Fibroblast of villous mesenchyme (primary cell): Measurements from ENCODE around the gene MRPL34. TPM values are rescaled to one million over a fixed set of nuclear protein-coding genes. Genes with fewer than 3 reads are reported as not detected.
A peak's percentile ranks its signal among the peaks of the same experiment; 100 is the strongest.

Experiments
- DNase-seq: peaks from one replicate; pipeline ENCODE4 v3.0.0-alpha.2; 2010; ENCODE audit warnings: low read depth
- H3K4me3 ChIP-seq: 2 replicates; pipeline ENCODE4 v1.5.1; 2011; ENCODE audit warnings: low read depth, mild to moderate bottlenecking, low read length
- total RNA-seq: library from RNA; depleted of rRNA; stranded (reverse); fragments of >200 nt; gene quantifications from 2 replicates; pipeline ENCODE4 v1.2.3, GENCODE V29; 2012
- TF ChIP-seq, protein P1 (sequence below): IDR thresholded peaks from 2 replicates; pipeline ENCODE4 v1.5.1; 2012; ENCODE audit warnings: low read depth, mild to moderate bottlenecking, low read length; ENCODE audit not compliant: insufficient read depth

The MRPL34 gene
- total RNA-seq, 1 donor = 29.8 TPM

DNA sequence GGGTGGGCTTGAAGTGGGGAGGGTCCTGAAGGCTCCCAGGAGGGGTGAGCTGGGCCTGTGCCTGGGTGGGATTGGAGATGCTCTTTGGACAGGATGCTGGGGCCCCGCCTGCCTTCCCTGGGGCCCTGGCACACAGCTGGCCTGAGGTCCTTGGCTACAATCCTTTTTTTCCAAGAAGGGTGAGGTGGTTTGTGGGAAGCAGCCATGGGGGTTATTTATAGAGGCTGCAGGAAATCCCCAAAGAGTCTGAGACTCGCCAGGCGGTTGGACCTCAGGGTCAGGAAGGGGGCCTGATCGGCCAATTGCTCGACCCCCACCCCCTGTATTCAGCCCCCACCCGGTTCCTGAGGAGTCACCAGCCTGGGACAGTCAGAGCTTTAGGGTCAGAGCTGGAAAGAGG, 41.7 kb downstream of the MRPL34 start:
- DNase-seq = no peak
- H3K4me3 ChIP-seq = no peak overlapping the region
- TF ChIP-seq, protein P1, sequence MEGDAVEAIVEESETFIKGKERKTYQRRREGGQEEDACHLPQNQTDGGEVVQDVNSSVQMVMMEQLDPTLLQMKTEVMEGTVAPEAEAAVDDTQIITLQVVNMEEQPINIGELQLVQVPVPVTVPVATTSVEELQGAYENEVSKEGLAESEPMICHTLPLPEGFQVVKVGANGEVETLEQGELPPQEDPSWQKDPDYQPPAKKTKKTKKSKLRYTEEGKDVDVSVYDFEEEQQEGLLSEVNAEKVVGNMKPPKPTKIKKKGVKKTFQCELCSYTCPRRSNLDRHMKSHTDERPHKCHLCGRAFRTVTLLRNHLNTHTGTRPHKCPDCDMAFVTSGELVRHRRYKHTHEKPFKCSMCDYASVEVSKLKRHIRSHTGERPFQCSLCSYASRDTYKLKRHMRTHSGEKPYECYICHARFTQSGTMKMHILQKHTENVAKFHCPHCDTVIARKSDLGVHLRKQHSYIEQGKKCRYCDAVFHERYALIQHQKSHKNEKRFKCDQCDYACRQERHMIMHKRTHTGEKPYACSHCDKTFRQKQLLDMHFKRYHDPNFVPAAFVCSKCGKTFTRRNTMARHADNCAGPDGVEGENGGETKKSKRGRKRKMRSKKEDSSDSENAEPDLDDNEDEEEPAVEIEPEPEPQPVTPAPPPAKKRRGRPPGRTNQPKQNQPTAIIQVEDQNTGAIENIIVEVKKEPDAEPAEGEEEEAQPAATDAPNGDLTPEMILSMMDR = no peak

DNA sequence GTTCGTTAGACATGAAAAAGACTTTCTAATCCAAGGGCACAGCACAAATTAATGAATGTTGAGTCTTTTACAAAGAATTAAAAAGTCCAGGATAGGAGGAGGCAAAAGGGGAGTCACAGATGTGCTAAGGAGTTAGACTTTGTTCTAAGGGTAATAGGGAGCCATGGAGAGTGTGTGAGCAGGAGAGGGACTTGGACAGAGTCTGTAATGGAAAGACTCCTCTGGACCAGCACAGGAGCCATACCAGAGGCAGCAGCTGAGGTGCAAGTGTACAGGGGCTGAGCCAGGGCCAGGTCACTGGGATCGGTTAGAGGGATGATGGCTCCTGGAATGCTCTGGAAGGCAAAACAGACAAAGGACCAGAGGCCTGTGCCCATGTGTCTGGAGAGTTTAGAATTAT, 42.2 kb downstream of the MRPL34 start:
- DNase-seq = no peak

DNA sequence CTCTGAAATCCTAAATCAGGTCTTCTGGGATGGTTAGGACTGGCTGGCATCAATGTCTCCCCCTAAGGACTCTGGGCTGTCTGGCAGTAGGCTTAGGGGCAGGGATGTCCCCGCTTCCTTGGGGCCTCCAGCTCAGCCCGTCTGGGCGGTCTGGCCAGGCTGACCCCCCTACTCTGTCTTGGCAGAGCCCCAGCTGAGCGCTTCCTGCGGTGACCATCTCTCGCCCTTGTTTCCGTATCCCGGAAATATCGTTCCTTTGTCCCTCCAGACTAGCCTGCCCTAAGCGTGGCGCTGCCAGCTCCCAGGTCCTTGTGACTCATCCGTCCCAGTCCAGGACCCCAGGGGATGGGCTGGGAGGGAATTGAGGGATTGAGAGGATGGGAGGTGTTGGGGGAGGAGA, 43.0 kb downstream of the MRPL34 start:
- no peak for DNase-seq
- peak overlapping the region; percentile 29 for H3K4me3 ChIP-seq
- TF ChIP-seq, protein P1 = no peak

More for the DNA sequence above, 42.2 kb downstream of the MRPL34 start:
- TF ChIP-seq, protein P1 = no peak
- no peak overlapping the region for H3K4me3 ChIP-seq

DNA sequence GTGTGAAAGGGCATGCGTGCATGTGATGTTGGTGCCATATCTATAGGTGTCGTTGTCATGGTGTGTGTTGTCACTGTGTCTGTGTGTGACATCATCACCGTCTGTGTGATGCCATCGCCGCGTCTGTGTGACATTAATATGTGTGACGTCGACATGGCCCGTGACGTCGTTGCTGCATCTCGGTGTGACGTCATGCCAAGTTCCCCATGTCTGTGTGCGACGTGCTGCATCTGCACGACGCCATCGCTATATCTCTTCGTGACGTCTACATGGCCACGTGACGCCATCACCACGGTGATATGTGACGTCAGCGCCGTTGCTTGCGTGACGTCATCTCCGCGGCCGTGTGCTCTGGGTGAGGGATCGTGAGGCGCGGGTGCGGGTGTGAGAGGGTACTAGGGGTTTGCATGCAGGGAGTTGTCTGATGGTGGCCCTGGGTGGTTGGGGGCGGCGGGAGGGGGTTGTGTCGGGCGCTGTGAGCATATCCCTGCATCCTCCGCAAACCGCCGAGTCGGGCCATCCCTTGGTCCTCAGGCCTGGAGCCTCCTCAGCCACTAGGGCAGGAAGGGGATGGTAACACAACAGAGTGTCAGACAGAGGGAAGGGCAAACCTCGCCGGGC, 46.3 kb downstream of the MRPL34 start:
- TF ChIP-seq, protein P1 = no peak
- H3K4me3 ChIP-seq = no peak overlapping the region
- DNase-seq = no peak

DNA sequence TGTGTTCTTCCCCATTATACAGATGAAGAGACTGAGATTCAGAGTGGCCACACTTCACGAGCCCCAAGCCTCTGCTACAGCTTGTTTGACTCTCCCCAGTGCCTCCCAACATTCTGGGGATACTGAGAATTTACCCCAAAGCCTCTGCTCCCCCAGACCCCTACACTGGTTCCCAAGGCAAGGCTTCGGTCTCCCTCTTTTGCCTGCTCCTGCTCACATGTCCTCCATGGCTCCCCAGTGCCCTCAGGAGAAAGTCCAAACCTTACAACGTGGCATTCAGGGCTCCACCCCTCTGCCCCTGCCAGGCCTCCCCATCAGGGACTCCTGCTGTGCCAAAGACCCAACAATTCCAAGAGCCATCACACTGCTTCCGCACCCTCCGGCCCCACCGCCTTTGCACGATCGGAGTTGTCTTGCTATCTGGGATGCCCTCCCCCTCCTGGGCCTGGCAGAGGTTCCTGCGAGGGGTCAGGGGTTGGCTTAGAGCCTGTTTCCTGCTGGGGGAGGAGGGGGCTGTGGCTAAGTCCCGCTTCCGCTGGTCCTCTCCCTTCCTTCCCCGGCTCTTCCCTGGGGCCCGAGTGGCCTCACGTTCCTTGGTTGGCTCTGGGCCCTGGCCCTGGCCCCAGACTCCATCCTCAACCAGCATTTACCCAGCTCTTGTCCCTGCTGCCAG, 47.1 kb downstream of the MRPL34 start:
- TF ChIP-seq, protein P1 = no peak
- no peak overlapping the region for H3K4me3 ChIP-seq
- DNase-seq = no peak

DNA sequence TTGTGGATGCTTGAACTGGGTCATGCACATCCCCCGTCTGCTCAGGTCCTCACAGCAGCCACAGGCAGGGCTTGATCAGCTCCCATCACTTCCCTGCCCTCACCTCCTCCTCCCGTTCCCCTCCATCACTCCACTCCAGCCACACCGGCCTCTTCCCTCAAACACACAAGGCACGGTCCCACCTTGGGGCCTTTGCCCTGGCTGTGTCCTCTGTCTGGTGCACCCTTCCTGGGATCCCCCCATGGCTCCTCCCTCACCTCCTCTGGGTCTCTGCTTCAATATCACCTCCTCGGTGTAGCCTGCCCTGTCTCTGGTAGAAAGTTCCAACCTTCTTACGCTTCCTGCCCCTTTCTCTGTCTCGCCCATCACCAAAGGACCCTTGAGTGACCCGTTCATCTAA, 47.7 kb downstream of the MRPL34 start:
- H3K4me3 ChIP-seq = no peak overlapping the region
- TF ChIP-seq, protein P1 = no peak
- no peak for DNase-seq

Other genes with a start within 250 kb of the MRPL34 start
- 3.5 TPM in 2 replicates for gene HAUS8, start 230.4 kb upstream of the MRPL34 start, total RNA-seq
- gene MYO9B, start 230.1 kb upstream of the MRPL34 start, total RNA-seq = 99.3 and 118 TPM in 2 replicates
- 18.1 and 23.8 TPM in 2 replicates for gene USE1, start 90.5 kb upstream of the MRPL34 start, total RNA-seq
- gene OCEL1, start 79.6 kb upstream of the MRPL34 start, total RNA-seq = 3.9 and 6.1 TPM in 2 replicates
- gene NR2F6, start 60.0 kb upstream of the MRPL34 start, total RNA-seq = 51.0 and 56.0 TPM in 2 replicates
- not detected in 2 replicates for gene USHBP1, start 41.1 kb upstream of the MRPL34 start, total RNA-seq
- 101 and 124 TPM in 2 replicates for gene BABAM1, start 38.4 kb upstream of the MRPL34 start, total RNA-seq
- gene ANKLE1, start 24.0 kb upstream of the MRPL34 start, total RNA-seq = 0.32 and 0.86 TPM in 2 replicates
- 13.8 and 15.5 TPM in 2 replicates for gene ABHD8, start 2.4 kb upstream of the MRPL34 start, total RNA-seq
- gene DDA1, start 3.7 kb downstream of the MRPL34 start, total RNA-seq = 14.8 and 16.8 TPM in 2 replicates
- gene ANO8, start 29.0 kb downstream of the MRPL34 start, total RNA-seq = 3.5 and 3.9 TPM in 2 replicates
- gene GTPBP3, start 31.7 kb downstream of the MRPL34 start, total RNA-seq = 14.2 and 16.1 TPM in 2 replicates
- gene PLVAP, start 71.5 kb downstream of the MRPL34 start, total RNA-seq = not detected in 2 replicates
- not detected in 2 replicates for gene CCDC194, start 88.3 kb downstream of the MRPL34 start, total RNA-seq
- 2.6 and 7.8 TPM in 2 replicates for gene BST2, start 99.8 kb downstream of the MRPL34 start, total RNA-seq
- gene MVB12A, start 114.2 kb downstream of the MRPL34 start, total RNA-seq = 32.0 and 47.0 TPM in 2 replicates
- gene TMEM221, start 142.8 kb downstream of the MRPL34 start, total RNA-seq = not detected in 2 replicates
- gene NXNL1, start 155.1 kb downstream of the MRPL34 start, total RNA-seq = not detected in 2 replicates
- 10.8 and 15.5 TPM in 2 replicates for gene SLC27A1, start 164.7 kb downstream of the MRPL34 start, total RNA-seq
- gene PGLS, start 205.8 kb downstream of the MRPL34 start, total RNA-seq = 41.5 and 75.4 TPM in 2 replicates
- gene COLGALT1, start 249.8 kb downstream of the MRPL34 start, total RNA-seq = 103 and 119 TPM in 2 replicates